Breast epithelium (tissue), 3 donors: ENCODE measurements around the gene ZNF106.

ENCODE experiments used
- POLR2A ChIP-seq: fragments of 450-650 bp; IDR thresholded peaks from one replicate; pipeline ENCODE4 v1.6.1; 2016; ENCODE audit warnings: antibody characterized with exemption, mild to moderate bottlenecking, moderate library complexity
- TF ChIP-seq, protein P1 (sequence below), 3 donors: fragments of 450-650 bp; IDR thresholded peaks; one replicate each; pipeline ENCODE4 v1.5.1; 2016 to 2017; ENCODE audit warnings: antibody characterized with exemption in 3 of 3, mild to moderate bottlenecking in 3 of 3, moderate library complexity in 3 of 3

DNA sequence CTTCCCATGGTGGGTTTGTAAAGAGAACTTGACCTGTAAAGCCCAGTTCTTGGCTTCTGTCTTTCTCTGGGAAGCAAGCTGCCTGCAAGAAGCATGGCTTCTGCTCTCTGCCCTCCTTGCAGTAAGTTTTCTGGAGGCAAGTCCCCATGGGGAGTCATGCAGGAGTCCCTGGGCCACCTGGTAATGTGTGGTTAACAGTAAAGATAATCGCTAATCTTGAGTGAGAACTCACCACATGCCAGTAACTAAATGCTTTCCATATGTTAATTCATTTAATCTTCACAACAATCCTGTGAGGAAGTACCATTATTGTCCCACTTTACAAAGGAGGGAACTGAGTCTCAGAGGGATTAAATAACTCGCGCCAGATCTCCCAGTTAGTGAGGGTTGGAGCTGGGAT is 127.5 kb downstream of the ZNF106 start:
- TF ChIP-seq, protein P1, sequence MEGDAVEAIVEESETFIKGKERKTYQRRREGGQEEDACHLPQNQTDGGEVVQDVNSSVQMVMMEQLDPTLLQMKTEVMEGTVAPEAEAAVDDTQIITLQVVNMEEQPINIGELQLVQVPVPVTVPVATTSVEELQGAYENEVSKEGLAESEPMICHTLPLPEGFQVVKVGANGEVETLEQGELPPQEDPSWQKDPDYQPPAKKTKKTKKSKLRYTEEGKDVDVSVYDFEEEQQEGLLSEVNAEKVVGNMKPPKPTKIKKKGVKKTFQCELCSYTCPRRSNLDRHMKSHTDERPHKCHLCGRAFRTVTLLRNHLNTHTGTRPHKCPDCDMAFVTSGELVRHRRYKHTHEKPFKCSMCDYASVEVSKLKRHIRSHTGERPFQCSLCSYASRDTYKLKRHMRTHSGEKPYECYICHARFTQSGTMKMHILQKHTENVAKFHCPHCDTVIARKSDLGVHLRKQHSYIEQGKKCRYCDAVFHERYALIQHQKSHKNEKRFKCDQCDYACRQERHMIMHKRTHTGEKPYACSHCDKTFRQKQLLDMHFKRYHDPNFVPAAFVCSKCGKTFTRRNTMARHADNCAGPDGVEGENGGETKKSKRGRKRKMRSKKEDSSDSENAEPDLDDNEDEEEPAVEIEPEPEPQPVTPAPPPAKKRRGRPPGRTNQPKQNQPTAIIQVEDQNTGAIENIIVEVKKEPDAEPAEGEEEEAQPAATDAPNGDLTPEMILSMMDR (IDR thresholded peaks at IDR 0.05) = no peak
- TF ChIP-seq POLR2A = no peak
